HG02852 (cell line): ENCODE measurements around the gene TMEM91.
"Not testable (repeated sequence)": the region's sequence is repeated elsewhere in the genome, so short reads cannot be mapped to it uniquely, and the experiment has no call there.

Source experiments
- ATAC-seq: cut with Tn5 transposase; IDR thresholded peaks from one replicate; pipeline ENCODE4 v1.9.1; 2021; ENCODE audit warnings: mild to moderate bottlenecking, moderate library complexity; ENCODE audit not compliant: unreplicated experiment

The TMEM91 gene

GRCh38 chr19:41373993-41374392 lies 2.3 kb upstream of the TMEM91 start:
- no peak for ATAC-seq

GRCh38 chr19:41376998-41377365 lies 649 bp downstream of the TMEM91 start:
- no peak for ATAC-seq

GRCh38 chr19:41377977-41378709 lies 1.8 kb downstream of the TMEM91 start:
- no peak for ATAC-seq

GRCh38 chr19:41381536-41381935 lies 5.2 kb downstream of the TMEM91 start:
- not testable (repeated sequence) for ATAC-seq

GRCh38 chr19:41384351-41384750 lies 8.0 kb downstream of the TMEM91 start:
- ATAC-seq, result no peak

- no peak for ATAC-seq
These were observed 10.1 kb downstream of the TMEM91 start for GRCh38 chr19:41386442-41386841.

GRCh38 chr19:41391618-41392017 lies 15.3 kb downstream of the TMEM91 start:
- no peak for ATAC-seq

- ATAC-seq, result no peak
These were observed 16.4 kb downstream of the TMEM91 start for GRCh38 chr19:41392775-41393174.

GRCh38 chr19:41395355-41395754 lies 19.0 kb downstream of the TMEM91 start:
- no peak for ATAC-seq

- peak; percentile 88 for ATAC-seq
These were observed 21.0 kb downstream of the TMEM91 start, which contains the start of the genes BCKDHA and EXOSC5 for GRCh38 chr19:41397086-41398049. BCKDHA (plus strand) TSS chr19:41397818; CDS start chr19:41397828, 10 bp downstream. EXOSC5 (minus strand) TSS chr19:41397359; CDS start chr19:41397328, 31 bp downstream.

GRCh38 chr19:41398050-41398418 lies 21.7 kb downstream of the TMEM91 start:
- no peak for ATAC-seq

- ATAC-seq, result no peak
These were observed 22.3 kb downstream of the TMEM91 start for GRCh38 chr19:41398598-41398997.

- ATAC-seq, result no peak
These were observed 22.8 kb downstream of the TMEM91 start for GRCh38 chr19:41399091-41399490.

- ATAC-seq, result no peak
These were observed 23.2 kb downstream of the TMEM91 start for GRCh38 chr19:41399525-41399924.

- no peak for ATAC-seq
These were observed 25.1 kb downstream of the TMEM91 start for GRCh38 chr19:41401483-41401882.

GRCh38 chr19:41402010-41402409 lies 25.7 kb downstream of the TMEM91 start:
- ATAC-seq, result no peak

- ATAC-seq, result no peak
These were observed 27.0 kb downstream of the TMEM91 start for GRCh38 chr19:41403181-41403970.

- ATAC-seq, result no peak
These were observed 29.4 kb downstream of the TMEM91 start for GRCh38 chr19:41405776-41406175.

GRCh38 chr19:41407271-41407670 lies 30.9 kb downstream of the TMEM91 start:
- ATAC-seq, result no peak

GRCh38 chr19:41408256-41408655 lies 31.9 kb downstream of the TMEM91 start:
- no peak for ATAC-seq

GRCh38 chr19:41408846-41409245 lies 32.5 kb downstream of the TMEM91 start:
- ATAC-seq, result not testable (repeated sequence)
